Ectodermal cell (in vitro differentiated cells): ENCODE results near the gene PIAS4.
A peak's percentile ranks its signal among the peaks of the same experiment; 100 is the strongest.

ENCODE experiments used
- H3K27ac ChIP-seq: 2 replicates; pipeline ENCODE4 v1.7.0; 2013; ENCODE audit warnings: mild to moderate bottlenecking, low read depth, low read length; ENCODE audit not compliant: insufficient read depth, poor library complexity, severe bottlenecking
- H3K27me3 ChIP-seq: 2 replicates; pipeline ENCODE4 v1.7.0; 2013; ENCODE audit warnings: mild to moderate bottlenecking, low read length; ENCODE audit not compliant: insufficient read depth, control insufficient read depth, poor library complexity, severe bottlenecking
- H3K36me3 ChIP-seq: one replicate; pipeline ENCODE4 v1.7.0; 2013; ENCODE audit warnings: low read length; ENCODE audit not compliant: control insufficient read depth, insufficient read depth
- H3K4me1 ChIP-seq: one replicate; pipeline ENCODE4 v1.7.0; 2013; ENCODE audit warnings: low read length; ENCODE audit not compliant: control insufficient read depth, insufficient read depth
- H3K4me3 ChIP-seq: 2 replicates; pipeline ENCODE4 v1.7.0; 2013; ENCODE audit warnings: low read depth, low read length, control low read depth; ENCODE audit not compliant: insufficient read depth
- H3K9me3 ChIP-seq: 2 replicates; pipeline ENCODE4 v1.7.0; 2013; ENCODE audit warnings: mild to moderate bottlenecking, low read length, moderate library complexity; ENCODE audit not compliant: control insufficient read depth
- WGBS, 2 experiments: methylation state at CpG; one replicate each; pipeline ENCODE4 v1.1.7; 2013; ENCODE audit warnings: missing lambda C conversion rate in 2 of 2; 5-methylcytosine and 5-hydroxymethylcytosine counted together

The PIAS4 gene

DNA sequence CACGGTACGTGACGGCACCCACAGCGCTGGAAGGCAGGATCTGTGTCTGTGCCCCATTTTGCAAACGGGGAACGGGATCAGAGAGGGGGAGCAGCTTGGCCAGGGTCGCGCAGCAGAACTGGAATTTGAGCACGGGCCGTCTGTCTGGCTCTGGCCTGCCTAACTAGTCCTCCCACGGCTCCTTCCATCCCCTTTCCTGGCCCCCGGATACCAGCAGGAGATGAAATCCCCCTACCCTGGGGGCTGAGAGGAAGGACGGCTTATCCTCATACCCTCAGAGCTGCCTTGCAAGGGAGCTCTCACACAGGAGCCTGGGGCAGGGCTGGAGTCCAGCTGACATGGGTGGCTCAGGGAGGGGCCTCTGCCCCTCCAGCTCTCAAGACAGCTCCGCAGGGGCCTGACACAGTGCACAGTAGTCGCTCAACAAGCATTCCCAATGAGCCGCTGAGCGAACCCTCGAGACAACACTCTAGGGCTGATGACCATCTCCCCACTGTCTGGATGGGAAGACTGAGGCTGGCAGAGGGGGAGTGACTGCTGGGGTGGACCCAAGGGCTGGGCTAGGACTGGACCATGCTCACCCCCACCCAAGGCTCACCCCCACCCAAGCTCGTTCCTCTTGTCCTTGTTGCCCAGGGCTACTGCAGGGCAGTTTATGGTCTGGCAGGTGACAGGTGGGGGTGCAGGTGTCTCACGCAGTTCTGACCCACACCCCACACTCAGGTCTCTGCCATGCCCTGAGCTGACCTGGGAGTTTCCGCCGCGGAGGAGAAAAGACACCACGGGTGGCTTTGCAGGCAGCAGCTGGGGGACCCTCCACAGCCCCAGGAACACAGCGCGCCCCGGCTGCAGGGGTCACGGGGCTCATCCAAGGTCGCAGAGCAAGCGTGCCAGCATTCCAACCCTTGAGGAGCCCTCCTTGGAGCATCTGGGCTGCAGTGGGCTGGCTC lies 55.2 kb downstream of the PIAS4 start:
- 90 to 91% methylated on average over 30 of the region's 30 CpGs for WGBS, 2 experiments
- Histone ChIP-seq H3K4me3 (no peak overlapping the region), H3K4me1 (peaks cover 12% of the 10 kb centered on the region), H3K9me3 (no peaks in the 10 kb centered on the region), H3K36me3 (no peaks in the 10 kb centered on the region), H3K27ac (no peak overlapping the region), H3K27me3 (peaks cover 10% of the 10 kb centered on the region)

DNA sequence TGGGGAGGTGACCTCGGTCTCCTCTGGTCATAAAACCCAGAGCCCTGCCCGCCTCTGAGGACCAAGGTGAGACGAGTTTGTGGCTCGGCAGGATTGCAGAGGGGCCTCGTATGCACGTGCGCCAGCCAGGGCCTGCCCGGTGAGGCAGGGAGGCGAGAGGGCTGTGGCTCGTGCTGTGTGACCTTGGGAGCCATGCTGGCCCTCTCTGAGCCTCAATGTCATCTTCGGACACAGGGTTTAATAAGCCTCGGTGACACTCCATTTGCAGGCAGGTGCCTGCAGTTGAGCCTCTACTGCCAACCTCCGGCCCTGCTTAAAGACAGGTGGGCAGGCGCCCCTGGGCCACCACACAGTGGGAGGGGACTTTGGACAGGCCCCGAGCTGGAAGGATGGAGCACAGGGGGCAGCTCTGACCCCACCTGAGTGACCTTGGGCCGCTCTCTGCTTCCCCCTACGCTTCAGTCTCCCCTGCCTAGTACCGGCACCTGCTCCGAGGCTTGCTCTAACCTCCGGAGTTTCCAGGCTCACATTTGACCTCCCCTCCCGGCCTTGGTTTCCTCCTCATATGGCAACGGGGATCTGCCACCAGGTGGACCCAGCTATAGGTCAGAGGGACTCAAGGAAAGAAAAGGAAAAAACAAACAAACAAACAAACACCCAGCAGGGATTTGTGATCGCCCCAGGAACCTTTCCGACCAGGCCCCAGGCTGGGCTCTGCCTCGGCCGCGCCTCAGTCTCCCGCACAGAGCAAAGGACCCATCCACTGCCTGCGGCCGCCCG lies 56.0 kb downstream of the PIAS4 start:
- H3K9me3 ChIP-seq, result no peaks in the 10 kb centered on the region
- H3K27ac ChIP-seq, result no peak overlapping the region
- H3K27me3 ChIP-seq, result peaks cover 18% of the 10 kb centered on the region
- WGBS, 2 experiments, result 50 to 51% methylated on average over 31 of the region's 31 CpGs
- no peaks in the 10 kb centered on the region for H3K36me3 ChIP-seq
- peaks cover 12% of the 10 kb centered on the region for H3K4me1 ChIP-seq
- H3K4me3 ChIP-seq, result peak overlapping the region; percentile 59

DNA sequence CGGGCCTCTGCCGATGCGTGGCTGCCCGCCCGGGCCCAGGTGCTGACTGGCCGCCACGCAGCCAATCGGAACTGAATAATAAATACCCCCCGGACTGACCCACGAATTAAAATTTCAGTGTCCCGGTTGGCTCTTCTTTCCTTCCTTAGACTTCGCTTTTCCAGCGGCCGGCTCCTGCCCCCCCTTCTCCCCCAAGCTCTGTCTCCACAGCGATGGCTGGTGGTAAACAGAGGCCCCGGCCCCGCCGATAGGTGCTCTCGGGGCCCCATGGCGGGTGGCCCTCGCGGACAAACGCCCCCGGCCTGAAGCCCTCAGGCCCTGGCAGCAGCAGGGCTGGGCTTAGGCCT lies 56.6 kb downstream of the PIAS4 start:
- H3K27ac ChIP-seq, result no peak overlapping the region
- 2 to 4% methylated on average over 24 of the region's 24 CpGs for WGBS, 2 experiments

DNA sequence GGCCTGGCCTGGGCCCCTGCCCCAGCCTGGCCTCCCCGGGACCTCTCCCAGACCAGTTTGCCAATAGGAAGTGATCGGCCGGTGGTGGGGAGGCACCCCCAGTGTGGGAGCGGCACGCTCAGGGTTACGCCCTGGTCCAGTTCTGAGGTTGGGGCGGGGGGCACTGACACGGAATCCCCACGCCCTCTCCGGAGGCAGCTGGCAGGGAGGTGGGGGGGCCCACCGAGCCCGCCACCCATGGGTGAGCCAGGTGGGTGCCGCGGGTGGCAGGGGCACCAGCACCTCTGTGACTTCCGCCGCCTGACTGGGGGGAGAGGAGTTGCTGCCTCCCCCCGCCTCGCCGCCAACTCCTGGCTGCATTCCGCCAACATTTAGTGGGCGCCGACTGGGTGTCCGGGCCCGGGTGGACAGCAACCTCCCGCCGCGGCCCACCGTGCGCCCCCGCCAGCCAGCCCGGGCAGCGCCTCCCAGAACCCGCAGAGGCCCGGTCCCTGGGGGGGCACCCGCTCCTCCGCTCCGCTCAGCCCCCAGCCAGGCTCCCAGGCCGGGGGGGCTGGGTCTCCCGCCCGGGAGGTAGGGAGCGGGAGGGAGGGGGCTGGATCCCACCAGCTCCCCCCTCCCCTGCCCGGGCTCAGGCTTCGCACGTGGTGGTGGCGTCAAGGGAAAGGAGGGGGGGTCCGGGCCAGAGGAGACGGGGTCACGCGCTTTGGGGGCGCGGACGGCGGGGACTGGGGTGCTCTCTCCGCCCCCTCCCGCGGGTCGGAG lies 57.1 kb downstream of the PIAS4 start:
- Histone ChIP-seq H3K27ac (no peak overlapping the region), H3K4me3 (peak overlapping the region; percentile 59), H3K4me1 (peaks cover 5% of the 10 kb centered on the region), H3K36me3 (no peaks in the 10 kb centered on the region), H3K9me3 (no peaks in the 10 kb centered on the region), H3K27me3 (peaks cover 30% of the 10 kb centered on the region)
- 1% methylated on average over 57 of the region's 57 CpGs for WGBS, 2 experiments

More for the DNA sequence above, 56.6 kb downstream of the PIAS4 start:
- H3K27me3 ChIP-seq, result peaks cover 24% of the 10 kb centered on the region
- peak overlapping the region; percentile 59 for H3K4me3 ChIP-seq
- no peaks in the 10 kb centered on the region for H3K36me3 ChIP-seq
- peaks cover 6% of the 10 kb centered on the region for H3K4me1 ChIP-seq
- H3K9me3 ChIP-seq, result no peaks in the 10 kb centered on the region

DNA sequence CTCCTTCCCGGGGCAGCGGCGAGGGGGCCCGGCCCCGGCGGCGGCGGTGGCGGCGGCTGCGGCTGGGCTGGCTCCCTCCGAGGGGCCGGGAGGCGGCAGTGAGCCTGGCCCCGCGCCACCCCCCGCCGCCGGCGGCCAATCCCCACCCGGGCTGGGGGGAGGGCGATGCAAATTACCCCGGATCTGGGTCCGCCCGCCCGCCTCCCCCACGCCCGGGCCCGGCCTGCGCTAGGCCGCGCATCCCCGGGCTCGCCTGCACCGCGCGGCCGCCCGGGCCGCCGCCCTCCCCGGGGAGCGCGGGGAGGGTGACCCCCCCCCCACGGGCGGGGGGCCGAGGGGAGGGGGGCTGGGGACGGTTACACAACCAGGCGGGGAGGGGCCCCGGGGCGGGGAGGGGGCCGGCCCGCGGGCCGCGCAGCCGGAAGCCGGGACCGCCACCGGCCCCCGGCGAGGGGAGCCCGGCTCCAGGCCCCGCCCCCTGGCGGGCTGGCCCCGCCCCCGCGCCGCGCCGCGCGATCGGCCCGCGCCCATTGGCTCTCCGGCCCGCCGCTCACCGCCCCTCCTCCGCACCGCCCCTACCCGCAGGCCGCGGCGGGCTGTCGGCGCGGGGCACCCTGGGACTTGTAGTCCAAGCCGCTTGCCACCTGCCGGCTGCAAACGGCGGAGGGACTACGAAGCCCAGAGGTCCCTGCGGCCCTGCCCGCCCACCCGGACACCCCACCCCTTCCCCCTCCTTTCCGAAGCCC lies 58.1 kb downstream of the PIAS4 start:
- H3K4me1 ChIP-seq, result peaks cover 5% of the 10 kb centered on the region
- H3K36me3 ChIP-seq, result no peaks in the 10 kb centered on the region
- peak overlapping the region; percentile 52 for H3K4me3 ChIP-seq
- no peaks in the 10 kb centered on the region for H3K9me3 ChIP-seq
- H3K27ac ChIP-seq, result no peak overlapping the region
- H3K27me3 ChIP-seq, result peaks cover 32% of the 10 kb centered on the region
- WGBS, 2 experiments, result 0% methylated on average over 92 to 95 of the region's 98 CpGs

DNA sequence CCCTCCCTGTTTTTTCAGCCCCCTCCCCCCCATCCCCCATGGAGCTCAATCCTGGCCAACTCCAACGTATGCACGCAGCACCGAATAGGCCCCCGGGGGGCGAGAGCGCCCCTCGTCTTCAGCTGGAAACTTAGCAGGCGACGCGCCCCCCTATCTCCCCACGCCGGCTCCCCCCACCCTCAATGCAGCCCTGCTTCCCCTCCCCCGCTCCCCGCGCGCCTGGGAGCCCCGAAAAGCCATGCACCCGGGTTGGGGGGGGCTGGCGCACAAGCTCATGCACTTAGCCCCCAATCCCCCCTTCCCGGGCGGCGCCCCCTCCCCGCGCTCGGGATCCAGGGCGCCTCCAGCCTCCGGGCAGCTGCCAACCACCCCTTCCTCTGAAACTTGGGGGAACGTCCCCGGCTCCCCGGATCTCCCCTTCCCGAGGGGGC lies 58.7 kb downstream of the PIAS4 start:
- H3K27me3 ChIP-seq, result peaks cover 32% of the 10 kb centered on the region
- no peaks in the 10 kb centered on the region for H3K9me3 ChIP-seq
- 0% methylated on average over 31 of the region's 31 CpGs for WGBS, 2 experiments
- H3K4me3 ChIP-seq, result peak overlapping the region; percentile 52
- no peaks in the 10 kb centered on the region for H3K36me3 ChIP-seq
- H3K27ac ChIP-seq, result no peak overlapping the region
- H3K4me1 ChIP-seq, result peaks cover 5% of the 10 kb centered on the region

DNA sequence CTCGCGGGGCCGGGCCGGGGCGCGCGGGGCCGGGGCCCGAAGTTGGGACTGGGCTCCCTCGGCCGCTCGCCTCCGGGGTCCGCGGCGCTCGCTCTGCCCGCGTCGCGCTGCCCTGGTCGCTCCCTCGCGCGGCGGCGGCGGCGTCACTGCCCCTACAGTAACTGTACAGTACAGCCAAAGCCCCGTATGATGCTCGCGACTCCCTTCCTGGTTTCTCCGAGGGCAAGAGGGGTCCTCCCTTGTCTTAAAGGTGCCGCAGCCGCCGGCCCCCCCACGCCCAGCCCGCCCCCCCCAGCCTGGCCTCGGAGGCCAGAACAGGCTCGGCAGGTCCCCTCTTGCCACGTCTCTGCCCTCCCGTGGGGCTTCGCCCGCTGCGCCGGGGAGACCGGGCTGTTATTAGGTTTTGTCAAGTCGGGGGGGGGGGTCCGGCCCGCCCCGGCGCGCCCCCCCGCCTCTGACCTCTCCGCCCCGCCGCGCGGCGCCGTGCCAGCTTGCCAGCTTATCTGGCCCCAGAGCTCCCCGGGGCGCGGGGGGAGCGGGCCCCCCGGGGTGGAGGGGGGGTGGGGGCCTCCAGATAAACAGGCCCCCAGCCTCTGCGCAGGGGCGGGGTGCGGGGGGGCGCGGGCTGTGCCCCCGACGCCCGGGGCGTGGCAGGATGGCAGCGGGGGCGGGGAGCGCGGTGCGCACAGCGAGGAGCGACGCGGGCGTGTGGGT lies 59.3 kb downstream of the PIAS4 start, which contains the start of gene ZBTB7A:
TSS of gene ZBTB7A (minus strand) at position 218 of the 714 bp plus-strand sequence. CDS start 11,667 bp downstream, outside the sequence.
- Histone ChIP-seq H3K9me3 (no peaks in the 10 kb centered on the region), H3K27ac (no peak within 1 kb of the TSS), H3K4me3 (peak within 1 kb of the TSS; percentile 52), H3K4me1 (peaks cover 5% of the 10 kb centered on the region), H3K36me3 (no peaks in the 10 kb centered on the region), H3K27me3 (peaks cover 32% of the 10 kb centered on the region)
- 0 to 1% methylated on average over 83 to 85 of the region's 85 CpGs for WGBS, 2 experiments

DNA sequence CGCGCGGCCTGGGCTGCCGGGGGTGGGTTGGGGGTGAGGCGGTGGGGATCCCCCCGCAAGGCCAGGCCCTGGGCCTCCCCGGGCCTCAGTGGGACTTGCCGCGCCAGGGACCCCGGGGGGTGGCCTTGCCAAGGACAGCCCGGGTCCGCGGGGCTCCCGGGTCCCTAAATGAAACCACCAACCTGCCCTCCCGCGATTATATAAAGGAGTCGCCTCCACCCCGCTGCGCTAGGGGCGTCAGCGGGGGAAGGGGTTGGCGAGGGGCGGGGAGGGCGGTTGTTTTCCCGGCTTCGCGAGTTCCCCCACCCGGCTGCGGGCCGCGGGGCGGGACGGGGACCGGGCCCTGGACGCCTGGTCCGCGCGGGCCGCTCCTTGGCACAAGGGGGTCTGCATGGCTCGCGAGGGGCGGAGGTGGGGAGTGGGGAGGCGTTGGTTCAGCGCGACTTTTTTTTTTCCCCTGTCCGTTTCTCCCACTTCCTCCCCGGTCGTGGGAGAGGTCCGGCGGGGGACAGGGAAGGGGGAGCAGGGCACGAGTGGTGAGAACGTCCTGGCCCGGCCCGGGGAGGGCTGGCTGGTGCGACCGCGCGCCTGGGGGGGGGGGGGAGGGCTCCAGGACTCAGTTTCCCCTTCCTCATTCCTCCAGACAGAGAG lies 60.0 kb downstream of the PIAS4 start:
- Histone ChIP-seq H3K27ac (no peak overlapping the region), H3K36me3 (no peaks in the 10 kb centered on the region), H3K27me3 (peaks cover 32% of the 10 kb centered on the region), H3K4me3 (peak overlapping the region; percentile 30), H3K9me3 (no peaks in the 10 kb centered on the region), H3K4me1 (peaks cover 5% of the 10 kb centered on the region)
- 2% methylated on average over 58 of the region's 58 CpGs for WGBS, 2 experiments
